NCI-H2107 treated with DMSO at 0.1 percent for 48 hours (cell line): ENCODE measurements around the gene PCSK7.
"Not testable (repeated sequence)": the region's sequence is repeated elsewhere in the genome, so short reads cannot be mapped to it uniquely, and the experiment has no call there.

Experiments
- DNase-seq: peaks from one replicate; lab custom pipeline; 2025; ENCODE audit not compliant: unreplicated experiment; lab: John Stamatoyannopoulos, UW

Gene PCSK7

GRCh38 chr11:117231842-117232091, at the start of gene PCSK7:
TSS of gene PCSK7 (minus strand) at chr11:117232073. CDS start at chr11:117229844, 2,229 bp downstream.
- DNase-seq = no peak

GRCh38 chr11:117281159-117281558, 49.3 kb upstream of the PCSK7 start:
- no peak for DNase-seq

- no peak for DNase-seq
Observed at GRCh38 chr11:117279711-117280376, 48.0 kb upstream of the PCSK7 start.

GRCh38 chr11:117278347-117278746, 46.5 kb upstream of the PCSK7 start:
- no peak for DNase-seq

- DNase-seq = no peak
Observed at GRCh38 chr11:117273550-117274289, 41.8 kb upstream of the PCSK7 start.

GRCh38 chr11:117272175-117272574, 40.3 kb upstream of the PCSK7 start:
- not testable (repeated sequence) for DNase-seq

- no peak for DNase-seq
Observed at GRCh38 chr11:117271208-117271607, 39.3 kb upstream of the PCSK7 start.

GRCh38 chr11:117269856-117270255, 38.0 kb upstream of the PCSK7 start:
- no peak for DNase-seq

GRCh38 chr11:117265745-117266144, 33.9 kb upstream of the PCSK7 start:
- no peak for DNase-seq

- DNase-seq = not testable (repeated sequence)
Observed at GRCh38 chr11:117264624-117265323, 32.9 kb upstream of the PCSK7 start.

GRCh38 chr11:117259417-117259816, 27.5 kb upstream of the PCSK7 start:
- no peak for DNase-seq

- DNase-seq = no peak
Observed at GRCh38 chr11:117258576-117258975, 26.7 kb upstream of the PCSK7 start.

- no peak for DNase-seq
Observed at GRCh38 chr11:117256573-117256972, 24.7 kb upstream of the PCSK7 start.

- no peak for DNase-seq
Observed at GRCh38 chr11:117255966-117256365, 24.1 kb upstream of the PCSK7 start.

GRCh38 chr11:117251506-117251905, 19.6 kb upstream of the PCSK7 start:
- no peak for DNase-seq

- no peak for DNase-seq
Observed at GRCh38 chr11:117249571-117249970, 17.7 kb upstream of the PCSK7 start.

GRCh38 chr11:117248341-117248740, 16.5 kb upstream of the PCSK7 start:
- no peak for DNase-seq

- no peak for DNase-seq
Observed at GRCh38 chr11:117239295-117239694, 7.4 kb upstream of the PCSK7 start.

GRCh38 chr11:117238221-117238620, 6.3 kb upstream of the PCSK7 start:
- no peak for DNase-seq

GRCh38 chr11:117232911-117233409, 1.1 kb upstream of the PCSK7 start:
- DNase-seq = peak; percentile 5

GRCh38 chr11:117232092-117232878, 412 bp upstream of the PCSK7 start, which contains the start of gene RNF214:
TSS of gene RNF214 (plus strand) at chr11:117232671. CDS start at chr11:117234273, 1,602 bp downstream.
- peak; percentile 54 for DNase-seq
